ENCODE data around the gene MXD1. TPM values are rescaled to one million over a fixed set of nuclear protein-coding genes. Genes with fewer than 3 reads are reported as not detected.
A peak's percentile ranks its signal among the peaks of the same experiment; 100 is the strongest.

The MXD1 gene
- total and polyA plus RNA-seq, 2 of the 4 experiments (the other 2 are of a cell fraction), result 2.0 to 3.7 TPM

- H2AK9ac ChIP-seq (replicated peaks; ENCODE audit: low read depth, low read length, poor library complexity), result peak overlapping the region; percentile 13
- peaks cover 1% of the 10 kb centered on the region; the same call in 1 of the 2 replicates for H3K4me1 ChIP-seq (ENCODE audit: control insufficient read depth, insufficient read depth, low read length)
- in situ Hi-C loops (cut with MboI; ENCODE audit: low sequenced_read_pairs), result no loop called here
- 90% methylated on average over 8 of the region's 16 CpGs; no CpG with 5 or more reads in 1 of the 2 experiments for WGBS, 2 experiments (ENCODE audit: extremely low coverage in 2 of 2, insufficient read length in 1 of 2)
- H3K36me3 ChIP-seq (ENCODE audit: control insufficient read depth, insufficient read depth, low read length), result no peaks in the 10 kb centered on the region
- no peaks in the 10 kb centered on the region for H3K9me3 ChIP-seq (ENCODE audit: control insufficient read depth, insufficient read depth, low read length)
- no peak overlapping the region for H3K27ac ChIP-seq (ENCODE audit: insufficient read depth, low read length)
- dilution Hi-C loops (cut with HindIII; ENCODE audit: low sequenced_read_pairs, unreplicated experiment), result no loop called here
- no peak overlapping the region for H2BK20ac ChIP-seq (ENCODE audit: low read depth, low read length)
- BruUV-seq (replicated peaks), result no TSS peak
- peaks cover 6% of the 10 kb centered on the region; the same call in 1 of the 2 replicates for H3K27me3 ChIP-seq (ENCODE audit: control insufficient read depth, insufficient read depth, low read length)
- CTCF ChIA-PET, result no interaction called here
- no peak overlapping the region for H3K9ac ChIP-seq (ENCODE audit: low read depth, low read length)
- no peak overlapping the region for H2AFZ ChIP-seq (replicated peaks; ENCODE audit: low read length, poor library complexity)
- H3K23ac ChIP-seq (ENCODE audit: low read depth, low read length), result no peak overlapping the region
- no peaks in the 10 kb centered on the region for H4K20me1 ChIP-seq (ENCODE audit: insufficient read depth, low read length)
- H2AK5ac ChIP-seq (ENCODE audit: low read depth, low read length), result no peak overlapping the region
- H3K4me2 ChIP-seq (ENCODE audit: low read depth, low read length), result no peak overlapping the region
- H3K14ac ChIP-seq (replicated peaks; ENCODE audit: low read depth, low read length), result no peak overlapping the region
- DNase-seq (no peak), ATAC-seq (ENCODE audit: low read depth) (no peak)
- no peak overlapping the region for H2BK15ac ChIP-seq (ENCODE audit: low read depth, low read length)
- intact Hi-C loops (cut with micrococcal nuclease), result no loop called here
- H2BK120ac ChIP-seq (ENCODE audit: low read depth, low read length), result no peak overlapping the region
- no peak overlapping the region for H3K4me3 ChIP-seq (ENCODE audit: insufficient read depth, low read depth, low read length)
- no peak overlapping the region for H4K5ac ChIP-seq (ENCODE audit: low read depth, low read length)
- no peak overlapping the region for H3K18ac ChIP-seq (ENCODE audit: low read depth, low read length)
- no peaks in the 10 kb centered on the region for H3K9me1 ChIP-seq (ENCODE audit: insufficient read depth, low read length)
- POLR2A ChIA-PET (ENCODE audit: unreplicated experiment), result no interaction called here
- H4K91ac ChIP-seq (ENCODE audit: insufficient read depth, low read depth, low read length), result no peak overlapping the region
- H3K79me1 ChIP-seq (ENCODE audit: low read depth in 1 of 2, low read length in 2 of 2), result no peaks in the 10 kb centered on the region
- H2BK5ac ChIP-seq (ENCODE audit: low read depth, low read length, poor library complexity, severe bottlenecking), result no peak overlapping the region
- H3K56ac ChIP-seq (ENCODE audit: extremely low read depth, insufficient read depth, low read length), result no peak overlapping the region
- no peak overlapping the region for H3K4ac ChIP-seq (ENCODE audit: low read depth, low read length)
- no peak overlapping the region for H4K8ac ChIP-seq (ENCODE audit: low read depth in 2 of 2, low read length in 2 of 2)
- no peak for TF ChIP-seq RAD21 (IDR thresholded peaks at IDR 0.05; ENCODE audit: low read length)
- no peak for TF ChIP-seq CHD1 (IDR thresholded peaks at IDR 0.05; ENCODE audit: low read depth, low read length)
- TF ChIP-seq MXI1 (IDR thresholded peaks at IDR 0.05; ENCODE audit: borderline replicate concordance, low read depth, low read length), result no peak
- TF ChIP-seq NFE2L2 (IDR thresholded peaks at IDR 0.05; ENCODE audit: low read depth, low read length), result no peak
- no peak for TF ChIP-seq CTCF (conservative IDR thresholded peaks at IDR 0.05; ENCODE audit: low read depth, low read length)
- no peak for TF ChIP-seq CEBPB (IDR thresholded peaks at IDR 0.05; ENCODE audit: low read depth, low read length)
- TF ChIP-seq USF2 (IDR thresholded peaks at IDR 0.05; ENCODE audit: low read depth, low read length), result no peak
- no peak for TF ChIP-seq FOS (IDR thresholded peaks at IDR 0.05; ENCODE audit: low read depth, low read length)
- no peak for TF ChIP-seq MAZ (IDR thresholded peaks at IDR 0.05; ENCODE audit: borderline replicate concordance, low read depth, low read length)
- TF ChIP-seq SMC3 (IDR thresholded peaks at IDR 0.05; ENCODE audit: low read depth, low read length), result no peak
- TF ChIP-seq MAFK (IDR thresholded peaks at IDR 0.05; ENCODE audit: low read depth, low read length), result no peak
- no peak for TF ChIP-seq RCOR1 (IDR thresholded peaks at IDR 0.05; ENCODE audit: insufficient replicate concordance, low read length)
- no peak for TF ChIP-seq ELK1 (IDR thresholded peaks at IDR 0.05; ENCODE audit: borderline replicate concordance, low read depth, low read length)
- TF ChIP-seq BHLHE40 (IDR thresholded peaks at IDR 0.05; ENCODE audit: low read depth, low read length), result no peak
- no peak for TF ChIP-seq RFX5 (IDR thresholded peaks at IDR 0.05; ENCODE audit: low read depth, low read length)
These were observed 54.4 kb downstream of the MXD1 start for GRCh38 chr2:69969126-69969983.
